WTC11 (cell line): Measurements from ENCODE around the gene USP2. TPM values are rescaled to one million over a fixed set of nuclear protein-coding genes. Genes with fewer than 3 reads are reported as not detected.

Source experiments
- ATAC-seq: fragments of 200-7000 bp; cut with Tn5 transposase; 2 replicates; pipeline ENCODE4 v1.10.0; 2021; ENCODE audit warnings: mild to moderate bottlenecking, moderate library complexity
- CTCF ChIA-PET: fragments of 300-600 bp; sonication (Branson Sonifier 250); formaldehyde crosslinking; loops from one replicate; lab custom pipeline; 2021; ENCODE audit warnings: antibody characterized with exemption; lab: Charles Lee
- POLR2A ChIA-PET: fragments of 350-600 bp; sonication (Branson Sonifier 250); formaldehyde crosslinking; loops from one replicate; lab custom pipeline; 2021; ENCODE audit warnings: antibody characterized with exemption; lab: Charles Lee
- DNase-seq: peaks from one replicate; pipeline ENCODE4 v3.0.0; 2021; ENCODE audit warnings: low spot score
- H3K27ac Mint-ChIP-seq: 2 replicates; pipeline ENCODE4 v1.8.0; 2021; ENCODE audit warnings: mixed read lengths
- H3K27me3 Mint-ChIP-seq: 2 replicates; pipeline ENCODE4 v1.8.0; 2021; ENCODE audit warnings: low read depth, mild to moderate bottlenecking, moderate library complexity, mixed read lengths
- H3K36me3 Mint-ChIP-seq: 2 replicates; pipeline ENCODE4 v1.8.0; 2021; ENCODE audit warnings: mixed read lengths
- H3K4me1 Mint-ChIP-seq: 2 replicates; pipeline ENCODE4 v1.8.0; 2022; ENCODE audit warnings: mixed read lengths
- H3K4me3 Mint-ChIP-seq: 2 replicates; pipeline ENCODE4 v1.8.0; 2021; ENCODE audit warnings: mild to moderate bottlenecking, moderate library complexity, mixed read lengths
- H3K9me3 Mint-ChIP-seq: 2 replicates; pipeline ENCODE4 v1.8.0; 2021; ENCODE audit warnings: mixed read lengths
- ESRRA ChIP-seq: sonication (generic); formaldehyde crosslinking; IDR thresholded peaks from 2 replicates; pipeline ENCODE4 v1.8.1; 2022; ENCODE audit warnings: mild to moderate bottlenecking, missing genetic modification reagents, borderline replicate concordance
- FOXJ3 ChIP-seq: sonication (generic); formaldehyde crosslinking; IDR thresholded peaks from 2 replicates; pipeline ENCODE4 v1.9.0; 2021; ENCODE audit warnings: missing genetic modification reagents, mild to moderate bottlenecking, borderline replicate concordance
- FOXK1 ChIP-seq: sonication (generic); formaldehyde crosslinking; IDR thresholded peaks from 2 replicates; pipeline ENCODE4 v1.8.0; 2022; ENCODE audit warnings: mild to moderate bottlenecking, moderate library complexity, missing genetic modification reagents
- JUN ChIP-seq: sonication (generic); formaldehyde crosslinking; IDR thresholded peaks from 2 replicates; pipeline ENCODE4 v1.8.0; 2023; ENCODE audit warnings: mild to moderate bottlenecking, missing genetic modification reagents
- NFATC4 ChIP-seq: fragments of 250-450 bp; sonication (Bioruptor Pico); IDR thresholded peaks from 2 replicates; pipeline ENCODE4 v1.9.0; 2021; ENCODE audit warnings: mild to moderate bottlenecking
- NFE2L1 ChIP-seq: sonication (generic); formaldehyde crosslinking; IDR thresholded peaks from 2 replicates; pipeline ENCODE4 v1.8.1; 2023; ENCODE audit warnings: missing genetic modification reagents
- NR3C1 ChIP-seq: sonication (generic); formaldehyde crosslinking; conservative IDR thresholded peaks from 2 replicates; pipeline ENCODE4 v1.8.1; 2023; ENCODE audit warnings: low read depth, mild to moderate bottlenecking, missing genetic modification reagents
- RORB ChIP-seq: fragments of 250-450 bp; sonication (Bioruptor Pico); IDR thresholded peaks from 2 replicates; pipeline ENCODE4 v1.9.0; 2021; ENCODE audit warnings: mild to moderate bottlenecking
- SMAD3 ChIP-seq: sonication (generic); formaldehyde crosslinking; IDR thresholded peaks from 2 replicates; pipeline ENCODE4 v1.8.0; 2022; ENCODE audit warnings: missing genetic modification reagents, mild to moderate bottlenecking, borderline replicate concordance
- ZNF138 ChIP-seq: sonication (generic); formaldehyde crosslinking; conservative IDR thresholded peaks from 2 replicates; pipeline ENCODE4 v1.8.1; 2022; ENCODE audit warnings: mild to moderate bottlenecking, moderate library complexity, missing genetic modification reagents
- total RNA-seq: library from RNA; stranded (reverse); gene quantifications from 3 replicates; pipeline ENCODE4 v1.2.3, GENCODE V29; 2021
- TF ChIP-seq, protein P1 (sequence below): sonication (generic); formaldehyde crosslinking; IDR thresholded peaks from 2 replicates; pipeline ENCODE4 v1.8.0; 2023; ENCODE audit warnings: missing genetic modification reagents, mild to moderate bottlenecking, borderline replicate concordance
- TF ChIP-seq, protein P2 (sequence below): sonication (generic); formaldehyde crosslinking; IDR thresholded peaks from 2 replicates; pipeline ENCODE4 v1.8.1; 2023; ENCODE audit warnings: mild to moderate bottlenecking, missing genetic modification reagents, moderate library complexity
- TF ChIP-seq, protein P3 (sequence below): sonication (generic); formaldehyde crosslinking; IDR thresholded peaks from 2 replicates; pipeline ENCODE4 v1.8.1; 2023; ENCODE audit warnings: mild to moderate bottlenecking, missing genetic modification reagents
- TF ChIP-seq, protein P4 (sequence below): sonication (generic); formaldehyde crosslinking; IDR thresholded peaks from 2 replicates; pipeline ENCODE4 v1.8.1; 2022; ENCODE audit warnings: mild to moderate bottlenecking, missing genetic modification reagents, moderate library complexity, borderline replicate concordance
- TF ChIP-seq, protein P5 (sequence below): sonication (generic); formaldehyde crosslinking; IDR thresholded peaks from 2 replicates; pipeline ENCODE4 v1.8.0; 2022; ENCODE audit warnings: mild to moderate bottlenecking, missing genetic modification reagents
- TF ChIP-seq, protein P6 (sequence below): fragments of 250-450 bp; sonication (Bioruptor Pico); IDR thresholded peaks from 2 replicates; pipeline ENCODE4 v1.9.0; 2021; ENCODE audit warnings: mild to moderate bottlenecking
- TF ChIP-seq, protein P7 (sequence below): fragments of 200-600 bp; IDR thresholded peaks from 2 replicates; pipeline ENCODE4 v1.8.0; 2022; ENCODE audit warnings: antibody characterized with exemption
- TF ChIP-seq, protein P8 (sequence below): sonication (generic); formaldehyde crosslinking; IDR thresholded peaks from 2 replicates; pipeline ENCODE4 v1.8.1; 2022; ENCODE audit warnings: missing genetic modification reagents, borderline replicate concordance
- TF ChIP-seq, protein P9 (sequence below): fragments of 250-450 bp; sonication (Bioruptor Pico); IDR thresholded peaks from 2 replicates; pipeline ENCODE4 v1.9.0; 2021; ENCODE audit warnings: moderate library complexity, mild to moderate bottlenecking, inconsistent platforms, borderline replicate concordance

The USP2 gene
- total RNA-seq, 1 experiment from 2014 or later, result 8.0 TPM

DNA sequence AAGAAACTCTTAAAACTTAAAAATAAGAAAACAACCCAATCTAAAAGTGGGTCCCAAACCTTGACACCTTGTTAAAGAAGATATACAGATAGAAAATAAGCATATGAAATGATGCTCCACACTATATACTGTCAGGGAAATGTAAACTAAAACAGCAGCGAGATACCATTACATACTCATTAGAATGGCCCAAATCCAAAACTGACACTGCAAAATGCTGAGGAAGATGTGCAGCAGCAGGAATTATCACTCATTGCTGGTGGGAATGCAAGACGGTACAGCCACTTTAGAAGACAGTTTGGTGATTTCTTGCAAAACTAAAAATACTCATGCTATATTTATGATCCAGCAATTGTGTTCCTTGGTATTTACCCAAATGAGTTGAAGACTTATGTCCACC is 52.2 kb downstream of the USP2 start:
- Mint-ChIP-seq H3K27ac (no peak overlapping the region), H3K4me1 (peaks cover 5% of the 10 kb centered on the region)
- CTCF ChIA-PET, result interaction anchor here (0.7 to 2.3 kb wide), 2 partner anchors 9 to 133 kb away, joined by 3 to 19 read pairs; no protein-coding TSS in a partner anchor

DNA sequence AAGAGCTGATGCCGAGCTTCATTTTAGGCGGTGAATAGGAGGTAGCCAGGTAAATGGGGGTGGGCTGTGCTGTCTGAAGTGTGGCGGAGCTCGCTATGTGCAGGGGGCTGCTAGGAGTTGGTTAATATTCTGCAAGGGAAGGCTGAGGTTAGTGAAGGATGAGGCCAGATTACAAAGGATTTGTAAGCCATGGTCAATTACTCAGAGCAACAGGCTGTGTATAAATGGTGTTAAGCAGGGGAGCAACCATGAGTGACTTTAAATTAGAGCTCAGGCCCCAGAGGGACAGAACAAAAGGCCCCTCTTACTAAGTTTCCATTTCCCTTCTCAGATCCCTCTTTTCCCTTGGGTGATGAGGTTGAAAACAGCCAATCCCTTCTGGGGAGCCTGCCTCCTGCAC is 57.3 kb downstream of the USP2 start:
- DNase-seq (peak; percentile 1), ATAC-seq (no peak)
- Mint-ChIP-seq H3K9me3 (no peaks in the 10 kb centered on the region), H3K27me3 (no peaks in the 10 kb centered on the region), H3K27ac (no peak overlapping the region), H3K4me3 (no peak overlapping the region), H3K4me1 (peaks cover 26% of the 10 kb centered on the region), H3K36me3 (no peaks in the 10 kb centered on the region)
- CTCF ChIA-PET, result interaction anchor here (0.6 to 13.7 kb wide), 27 partner anchors 8 to 405 kb away, joined by 3 to 387 read pairs (median 3); partner anchors contain the start of genes ABCG4, C1QTNF5, CBL and HINFP
- POLR2A ChIA-PET, result interaction anchor here (1.6 kb wide), 1 partner anchor 14 kb away, joined by 9 read pairs; no protein-coding TSS in a partner anchor
- TF ChIP-seq SMAD3, result no peak
- no peak for TF ChIP-seq ZNF138
- no peak for TF ChIP-seq RORB (CRISPR knock-in tag)
- TF ChIP-seq, protein P1, sequence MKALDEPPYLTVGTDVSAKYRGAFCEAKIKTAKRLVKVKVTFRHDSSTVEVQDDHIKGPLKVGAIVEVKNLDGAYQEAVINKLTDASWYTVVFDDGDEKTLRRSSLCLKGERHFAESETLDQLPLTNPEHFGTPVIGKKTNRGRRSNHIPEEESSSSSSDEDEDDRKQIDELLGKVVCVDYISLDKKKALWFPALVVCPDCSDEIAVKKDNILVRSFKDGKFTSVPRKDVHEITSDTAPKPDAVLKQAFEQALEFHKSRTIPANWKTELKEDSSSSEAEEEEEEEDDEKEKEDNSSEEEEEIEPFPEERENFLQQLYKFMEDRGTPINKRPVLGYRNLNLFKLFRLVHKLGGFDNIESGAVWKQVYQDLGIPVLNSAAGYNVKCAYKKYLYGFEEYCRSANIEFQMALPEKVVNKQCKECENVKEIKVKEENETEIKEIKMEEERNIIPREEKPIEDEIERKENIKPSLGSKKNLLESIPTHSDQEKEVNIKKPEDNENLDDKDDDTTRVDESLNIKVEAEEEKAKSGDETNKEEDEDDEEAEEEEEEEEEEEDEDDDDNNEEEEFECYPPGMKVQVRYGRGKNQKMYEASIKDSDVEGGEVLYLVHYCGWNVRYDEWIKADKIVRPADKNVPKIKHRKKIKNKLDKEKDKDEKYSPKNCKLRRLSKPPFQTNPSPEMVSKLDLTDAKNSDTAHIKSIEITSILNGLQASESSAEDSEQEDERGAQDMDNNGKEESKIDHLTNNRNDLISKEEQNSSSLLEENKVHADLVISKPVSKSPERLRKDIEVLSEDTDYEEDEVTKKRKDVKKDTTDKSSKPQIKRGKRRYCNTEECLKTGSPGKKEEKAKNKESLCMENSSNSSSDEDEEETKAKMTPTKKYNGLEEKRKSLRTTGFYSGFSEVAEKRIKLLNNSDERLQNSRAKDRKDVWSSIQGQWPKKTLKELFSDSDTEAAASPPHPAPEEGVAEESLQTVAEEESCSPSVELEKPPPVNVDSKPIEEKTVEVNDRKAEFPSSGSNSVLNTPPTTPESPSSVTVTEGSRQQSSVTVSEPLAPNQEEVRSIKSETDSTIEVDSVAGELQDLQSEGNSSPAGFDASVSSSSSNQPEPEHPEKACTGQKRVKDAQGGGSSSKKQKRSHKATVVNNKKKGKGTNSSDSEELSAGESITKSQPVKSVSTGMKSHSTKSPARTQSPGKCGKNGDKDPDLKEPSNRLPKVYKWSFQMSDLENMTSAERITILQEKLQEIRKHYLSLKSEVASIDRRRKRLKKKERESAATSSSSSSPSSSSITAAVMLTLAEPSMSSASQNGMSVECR (CRISPR knock-in tag), result no peak
- no peak for TF ChIP-seq FOXK1 (CRISPR knock-in tag)
- TF ChIP-seq, protein P2, sequence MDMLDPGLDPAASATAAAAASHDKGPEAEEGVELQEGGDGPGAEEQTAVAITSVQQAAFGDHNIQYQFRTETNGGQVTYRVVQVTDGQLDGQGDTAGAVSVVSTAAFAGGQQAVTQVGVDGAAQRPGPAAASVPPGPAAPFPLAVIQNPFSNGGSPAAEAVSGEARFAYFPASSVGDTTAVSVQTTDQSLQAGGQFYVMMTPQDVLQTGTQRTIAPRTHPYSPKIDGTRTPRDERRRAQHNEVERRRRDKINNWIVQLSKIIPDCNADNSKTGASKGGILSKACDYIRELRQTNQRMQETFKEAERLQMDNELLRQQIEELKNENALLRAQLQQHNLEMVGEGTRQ, result no peak
- TF ChIP-seq, protein P3, sequence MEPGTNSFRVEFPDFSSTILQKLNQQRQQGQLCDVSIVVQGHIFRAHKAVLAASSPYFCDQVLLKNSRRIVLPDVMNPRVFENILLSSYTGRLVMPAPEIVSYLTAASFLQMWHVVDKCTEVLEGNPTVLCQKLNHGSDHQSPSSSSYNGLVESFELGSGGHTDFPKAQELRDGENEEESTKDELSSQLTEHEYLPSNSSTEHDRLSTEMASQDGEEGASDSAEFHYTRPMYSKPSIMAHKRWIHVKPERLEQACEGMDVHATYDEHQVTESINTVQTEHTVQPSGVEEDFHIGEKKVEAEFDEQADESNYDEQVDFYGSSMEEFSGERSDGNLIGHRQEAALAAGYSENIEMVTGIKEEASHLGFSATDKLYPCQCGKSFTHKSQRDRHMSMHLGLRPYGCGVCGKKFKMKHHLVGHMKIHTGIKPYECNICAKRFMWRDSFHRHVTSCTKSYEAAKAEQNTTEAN (CRISPR knock-in tag), result no peak
- TF ChIP-seq, protein P4, sequence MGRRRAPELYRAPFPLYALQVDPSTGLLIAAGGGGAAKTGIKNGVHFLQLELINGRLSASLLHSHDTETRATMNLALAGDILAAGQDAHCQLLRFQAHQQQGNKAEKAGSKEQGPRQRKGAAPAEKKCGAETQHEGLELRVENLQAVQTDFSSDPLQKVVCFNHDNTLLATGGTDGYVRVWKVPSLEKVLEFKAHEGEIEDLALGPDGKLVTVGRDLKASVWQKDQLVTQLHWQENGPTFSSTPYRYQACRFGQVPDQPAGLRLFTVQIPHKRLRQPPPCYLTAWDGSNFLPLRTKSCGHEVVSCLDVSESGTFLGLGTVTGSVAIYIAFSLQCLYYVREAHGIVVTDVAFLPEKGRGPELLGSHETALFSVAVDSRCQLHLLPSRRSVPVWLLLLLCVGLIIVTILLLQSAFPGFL (CRISPR knock-in tag), result no peak
- TF ChIP-seq, protein P5, sequence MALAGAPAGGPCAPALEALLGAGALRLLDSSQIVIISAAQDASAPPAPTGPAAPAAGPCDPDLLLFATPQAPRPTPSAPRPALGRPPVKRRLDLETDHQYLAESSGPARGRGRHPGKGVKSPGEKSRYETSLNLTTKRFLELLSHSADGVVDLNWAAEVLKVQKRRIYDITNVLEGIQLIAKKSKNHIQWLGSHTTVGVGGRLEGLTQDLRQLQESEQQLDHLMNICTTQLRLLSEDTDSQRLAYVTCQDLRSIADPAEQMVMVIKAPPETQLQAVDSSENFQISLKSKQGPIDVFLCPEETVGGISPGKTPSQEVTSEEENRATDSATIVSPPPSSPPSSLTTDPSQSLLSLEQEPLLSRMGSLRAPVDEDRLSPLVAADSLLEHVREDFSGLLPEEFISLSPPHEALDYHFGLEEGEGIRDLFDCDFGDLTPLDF (CRISPR knock-in tag), result no peak
- no peak for TF ChIP-seq NFE2L1 (CRISPR knock-in tag)
- no peak for TF ChIP-seq NFATC4 (CRISPR knock-in tag)
- no peak for TF ChIP-seq NR3C1 (CRISPR knock-in tag)
- no peak for TF ChIP-seq ESRRA (CRISPR knock-in tag)
- TF ChIP-seq, protein P6, sequence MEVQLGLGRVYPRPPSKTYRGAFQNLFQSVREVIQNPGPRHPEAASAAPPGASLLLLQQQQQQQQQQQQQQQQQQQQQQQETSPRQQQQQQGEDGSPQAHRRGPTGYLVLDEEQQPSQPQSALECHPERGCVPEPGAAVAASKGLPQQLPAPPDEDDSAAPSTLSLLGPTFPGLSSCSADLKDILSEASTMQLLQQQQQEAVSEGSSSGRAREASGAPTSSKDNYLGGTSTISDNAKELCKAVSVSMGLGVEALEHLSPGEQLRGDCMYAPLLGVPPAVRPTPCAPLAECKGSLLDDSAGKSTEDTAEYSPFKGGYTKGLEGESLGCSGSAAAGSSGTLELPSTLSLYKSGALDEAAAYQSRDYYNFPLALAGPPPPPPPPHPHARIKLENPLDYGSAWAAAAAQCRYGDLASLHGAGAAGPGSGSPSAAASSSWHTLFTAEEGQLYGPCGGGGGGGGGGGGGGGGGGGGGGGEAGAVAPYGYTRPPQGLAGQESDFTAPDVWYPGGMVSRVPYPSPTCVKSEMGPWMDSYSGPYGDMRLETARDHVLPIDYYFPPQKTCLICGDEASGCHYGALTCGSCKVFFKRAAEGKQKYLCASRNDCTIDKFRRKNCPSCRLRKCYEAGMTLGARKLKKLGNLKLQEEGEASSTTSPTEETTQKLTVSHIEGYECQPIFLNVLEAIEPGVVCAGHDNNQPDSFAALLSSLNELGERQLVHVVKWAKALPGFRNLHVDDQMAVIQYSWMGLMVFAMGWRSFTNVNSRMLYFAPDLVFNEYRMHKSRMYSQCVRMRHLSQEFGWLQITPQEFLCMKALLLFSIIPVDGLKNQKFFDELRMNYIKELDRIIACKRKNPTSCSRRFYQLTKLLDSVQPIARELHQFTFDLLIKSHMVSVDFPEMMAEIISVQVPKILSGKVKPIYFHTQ (CRISPR knock-in tag), result no peak
- TF ChIP-seq, protein P7, sequence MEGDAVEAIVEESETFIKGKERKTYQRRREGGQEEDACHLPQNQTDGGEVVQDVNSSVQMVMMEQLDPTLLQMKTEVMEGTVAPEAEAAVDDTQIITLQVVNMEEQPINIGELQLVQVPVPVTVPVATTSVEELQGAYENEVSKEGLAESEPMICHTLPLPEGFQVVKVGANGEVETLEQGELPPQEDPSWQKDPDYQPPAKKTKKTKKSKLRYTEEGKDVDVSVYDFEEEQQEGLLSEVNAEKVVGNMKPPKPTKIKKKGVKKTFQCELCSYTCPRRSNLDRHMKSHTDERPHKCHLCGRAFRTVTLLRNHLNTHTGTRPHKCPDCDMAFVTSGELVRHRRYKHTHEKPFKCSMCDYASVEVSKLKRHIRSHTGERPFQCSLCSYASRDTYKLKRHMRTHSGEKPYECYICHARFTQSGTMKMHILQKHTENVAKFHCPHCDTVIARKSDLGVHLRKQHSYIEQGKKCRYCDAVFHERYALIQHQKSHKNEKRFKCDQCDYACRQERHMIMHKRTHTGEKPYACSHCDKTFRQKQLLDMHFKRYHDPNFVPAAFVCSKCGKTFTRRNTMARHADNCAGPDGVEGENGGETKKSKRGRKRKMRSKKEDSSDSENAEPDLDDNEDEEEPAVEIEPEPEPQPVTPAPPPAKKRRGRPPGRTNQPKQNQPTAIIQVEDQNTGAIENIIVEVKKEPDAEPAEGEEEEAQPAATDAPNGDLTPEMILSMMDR, result no peak
- TF ChIP-seq, protein P8, sequence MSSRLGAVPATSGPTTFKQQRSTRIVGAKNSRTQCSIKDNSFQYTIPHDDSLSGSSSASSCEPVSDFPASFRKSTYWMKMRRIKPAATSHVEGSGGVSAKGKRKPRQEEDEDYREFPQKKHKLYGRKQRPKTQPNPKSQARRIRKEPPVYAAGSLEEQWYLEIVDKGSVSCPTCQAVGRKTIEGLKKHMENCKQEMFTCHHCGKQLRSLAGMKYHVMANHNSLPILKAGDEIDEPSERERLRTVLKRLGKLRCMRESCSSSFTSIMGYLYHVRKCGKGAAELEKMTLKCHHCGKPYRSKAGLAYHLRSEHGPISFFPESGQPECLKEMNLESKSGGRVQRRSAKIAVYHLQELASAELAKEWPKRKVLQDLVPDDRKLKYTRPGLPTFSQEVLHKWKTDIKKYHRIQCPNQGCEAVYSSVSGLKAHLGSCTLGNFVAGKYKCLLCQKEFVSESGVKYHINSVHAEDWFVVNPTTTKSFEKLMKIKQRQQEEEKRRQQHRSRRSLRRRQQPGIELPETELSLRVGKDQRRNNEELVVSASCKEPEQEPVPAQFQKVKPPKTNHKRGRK (CRISPR knock-in tag), result no peak

More for the DNA sequence above, 52.2 kb downstream of the USP2 start:
- H3K36me3 Mint-ChIP-seq, result no peaks in the 10 kb centered on the region
- no peak overlapping the region for H3K4me3 Mint-ChIP-seq
- ATAC-seq (no peak), DNase-seq (no peak)
- H3K9me3 Mint-ChIP-seq, result no peaks in the 10 kb centered on the region
- H3K27me3 Mint-ChIP-seq, result no peaks in the 10 kb centered on the region; the same call in 1 of the 2 replicates
- POLR2A ChIA-PET, result no interaction called here
- no peak for TF ChIP-seq JUN
- TF ChIP-seq FOXJ3 (CRISPR knock-in tag), result no peak
- TF ChIP-seq, protein P9, sequence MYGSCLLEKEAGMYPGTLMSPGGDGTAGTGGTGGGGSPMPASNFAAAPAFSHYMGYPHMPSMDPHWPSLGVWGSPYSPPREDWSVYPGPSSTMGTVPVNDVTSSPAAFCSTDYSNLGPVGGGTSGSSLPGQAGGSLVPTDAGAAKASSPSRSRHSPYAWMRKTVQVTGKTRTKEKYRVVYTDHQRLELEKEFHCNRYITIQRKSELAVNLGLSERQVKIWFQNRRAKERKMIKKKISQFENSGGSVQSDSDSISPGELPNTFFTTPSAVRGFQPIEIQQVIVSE (CRISPR knock-in tag), result no peak
